ENCODE data around the gene TSKS.

DNA sequence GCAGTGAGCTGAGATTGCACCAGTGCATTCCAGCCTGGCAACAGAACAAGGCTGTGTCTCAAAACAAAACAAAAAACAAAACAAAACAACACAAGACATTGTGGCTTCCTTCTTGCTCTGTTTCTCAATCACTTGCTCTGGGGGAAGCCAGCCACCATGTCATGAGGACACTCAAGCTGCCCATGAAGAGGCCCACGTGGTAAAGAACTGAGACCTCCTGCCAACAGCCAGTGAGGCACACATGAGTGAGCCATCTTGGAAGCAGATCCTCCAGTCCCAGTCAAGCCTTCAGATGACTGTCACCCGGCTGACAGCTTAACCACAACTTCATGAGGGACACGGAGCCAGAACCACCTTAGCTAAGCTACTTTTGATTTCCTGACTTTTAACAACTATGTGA lies 47.0 kb downstream of the TSKS start:
- TF ChIP-seq EZH2phosphoT487 (IDR thresholded peaks at IDR 0.05; ENCODE audit: insufficient read depth, low read depth) (no peak), EZH2 (IDR thresholded peaks at IDR 0.05; ENCODE audit: insufficient read depth, poor library complexity, severe bottlenecking) (no peak)

Data from GM23248 (cell line).